ENCODE measurements around the gene DSE. TPM values are rescaled to one million over a fixed set of nuclear protein-coding genes. Genes with fewer than 3 reads are reported as not detected.

Gene DSE
- polyA plus RNA-seq, 3 donors, result 14.6 to 36.5 (median 28.4) TPM

GRCh38 chr6:116412270-116412669 lies 41.5 kb downstream of the DSE start:
- Mint-ChIP-seq H3K27me3 (ENCODE audit: low read depth in 3 of 3) (peaks cover 0 to 1% (median 0%) of the 10 kb centered on the region in 3 donors), H3K9me3 (peaks cover 0 to 4% (median 0%) of the 10 kb centered on the region in 7 donors), H3K27ac (peak overlapping the region in 5 of 7 donors; percentile 4 to 68 (median 16)), H3K36me3 (peaks cover 19 to 22% of the 10 kb centered on the region in 2 donors), H3K4me3 (no peak overlapping the region), H3K4me1 (peaks cover 32% of the 10 kb centered on the region)
- Histone ChIP-seq H3K9me3 (replicated peaks in 1 of 2; ENCODE audit: control insufficient read depth in 1 of 2, insufficient read depth in 1 of 2, low read length in 2 of 2) (no peaks in the 10 kb centered on the region), H3K36me3 (replicated peaks in 1 of 2; ENCODE audit: control insufficient read depth in 1 of 2, insufficient read depth in 2 of 2, low read length in 2 of 2) (peaks cover 0 to 3% of the 10 kb centered on the region in 2 donors), H3K4me2 (replicated peaks; ENCODE audit: extremely low read depth, low read length, poor library complexity, severe bottlenecking) (no peak overlapping the region), H3K79me2 (ENCODE audit: insufficient read depth, low read length) (peaks cover 39% of the 10 kb centered on the region), H3K9ac (ENCODE audit: insufficient read depth, low read length, poor library complexity, severe bottlenecking) (no peak overlapping the region), H3K27me3 (ENCODE audit: control insufficient read depth in 2 of 2, insufficient read depth in 2 of 2, low read length in 2 of 2) (no peaks in the 10 kb centered on the region), H3K4me3 (replicated peaks in 1 of 3; ENCODE audit: low read depth in 2 of 3, low read length in 3 of 3) (no peak overlapping the region), H4K20me1 (ENCODE audit: insufficient read depth, low read length) (peaks cover 52% of the 10 kb centered on the region), H3K4me1 (ENCODE audit: control insufficient read depth in 1 of 2, insufficient read depth in 2 of 2, low read length in 2 of 2) (peaks cover 21 to 27% of the 10 kb centered on the region in 2 donors), H3K27ac (ENCODE audit: low read depth in 1 of 2, low read length in 2 of 2) (no peak overlapping the region), H2AFZ (ENCODE audit: insufficient read depth, low read depth, low read length, poor library complexity, severe bottlenecking) (no peak overlapping the region)
- no peak for DNase-seq
- TF ChIP-seq CTCF (IDR thresholded peaks at IDR 0.05), result no peak
- intact Hi-C loops (cut with micrococcal nuclease), result no loop called here

- intact Hi-C loops (cut with micrococcal nuclease), result no loop called here
- TF ChIP-seq CTCF (IDR thresholded peaks at IDR 0.05), result no peak
- H4K20me1 ChIP-seq (ENCODE audit: insufficient read depth, low read length), result peaks cover 61% of the 10 kb centered on the region
- Mint-ChIP-seq H3K27ac (no peak overlapping the region), H3K9me3 (peaks cover 0 to 4% (median 0%) of the 10 kb centered on the region in 7 donors), H3K4me1 (peaks cover 32% of the 10 kb centered on the region), H3K27me3 (ENCODE audit: low read depth in 3 of 3) (peaks cover 0 to 1% (median 0%) of the 10 kb centered on the region in 3 donors), H3K36me3 (peaks cover 17 to 20% of the 10 kb centered on the region in 2 donors), H3K4me3 (no peak overlapping the region)
- H3K27ac ChIP-seq (ENCODE audit: low read depth in 1 of 2, low read length in 2 of 2), result no peak overlapping the region
- WGBS (ENCODE audit: insufficient coverage), result no CpG with 5 or more reads among the region's 1 CpG
- H3K4me1 ChIP-seq (ENCODE audit: control insufficient read depth in 1 of 2, insufficient read depth in 2 of 2, low read length in 2 of 2), result peaks cover 21 to 27% of the 10 kb centered on the region in 2 donors
- H3K4me3 ChIP-seq (replicated peaks in 1 of 3; ENCODE audit: low read depth in 2 of 3, low read length in 3 of 3), result no peak overlapping the region
- no peak overlapping the region for H2AFZ ChIP-seq (ENCODE audit: insufficient read depth, low read depth, low read length, poor library complexity, severe bottlenecking)
- H3K27me3 ChIP-seq (ENCODE audit: control insufficient read depth in 2 of 2, insufficient read depth in 2 of 2, low read length in 2 of 2), result no peaks in the 10 kb centered on the region
- peaks cover 0 to 3% of the 10 kb centered on the region in 2 donors for H3K36me3 ChIP-seq (replicated peaks in 1 of 2; ENCODE audit: control insufficient read depth in 1 of 2, insufficient read depth in 2 of 2, low read length in 2 of 2)
- H3K9ac ChIP-seq (ENCODE audit: insufficient read depth, low read length, poor library complexity, severe bottlenecking), result no peak overlapping the region
- DNase-seq, result no peak
- no peaks in the 10 kb centered on the region for H3K9me3 ChIP-seq (replicated peaks in 1 of 2; ENCODE audit: control insufficient read depth in 1 of 2, insufficient read depth in 1 of 2, low read length in 2 of 2)
- H3K4me2 ChIP-seq (replicated peaks; ENCODE audit: extremely low read depth, low read length, poor library complexity, severe bottlenecking), result no peak overlapping the region
- peaks cover 39% of the 10 kb centered on the region for H3K79me2 ChIP-seq (ENCODE audit: insufficient read depth, low read length)
Observed at GRCh38 chr6:116413357-116413756, 42.6 kb downstream of the DSE start.
